Stimulated activated CD8-positive, alpha-beta memory T cell treated with anti-CD3 and anti-CD28 coated beads, Interleukin-15, amount 100 ng/mL, for 48 hours (primary cell): Measurements from ENCODE around the gene RPLP1.

ENCODE experiments used
- DNase-seq, 2 donors: peaks; one replicate each; pipeline ENCODE4 v3.0.0-alpha.2; 2020; ENCODE audit warnings: low read depth in 2 of 2

RPLP1 gene

DNA sequence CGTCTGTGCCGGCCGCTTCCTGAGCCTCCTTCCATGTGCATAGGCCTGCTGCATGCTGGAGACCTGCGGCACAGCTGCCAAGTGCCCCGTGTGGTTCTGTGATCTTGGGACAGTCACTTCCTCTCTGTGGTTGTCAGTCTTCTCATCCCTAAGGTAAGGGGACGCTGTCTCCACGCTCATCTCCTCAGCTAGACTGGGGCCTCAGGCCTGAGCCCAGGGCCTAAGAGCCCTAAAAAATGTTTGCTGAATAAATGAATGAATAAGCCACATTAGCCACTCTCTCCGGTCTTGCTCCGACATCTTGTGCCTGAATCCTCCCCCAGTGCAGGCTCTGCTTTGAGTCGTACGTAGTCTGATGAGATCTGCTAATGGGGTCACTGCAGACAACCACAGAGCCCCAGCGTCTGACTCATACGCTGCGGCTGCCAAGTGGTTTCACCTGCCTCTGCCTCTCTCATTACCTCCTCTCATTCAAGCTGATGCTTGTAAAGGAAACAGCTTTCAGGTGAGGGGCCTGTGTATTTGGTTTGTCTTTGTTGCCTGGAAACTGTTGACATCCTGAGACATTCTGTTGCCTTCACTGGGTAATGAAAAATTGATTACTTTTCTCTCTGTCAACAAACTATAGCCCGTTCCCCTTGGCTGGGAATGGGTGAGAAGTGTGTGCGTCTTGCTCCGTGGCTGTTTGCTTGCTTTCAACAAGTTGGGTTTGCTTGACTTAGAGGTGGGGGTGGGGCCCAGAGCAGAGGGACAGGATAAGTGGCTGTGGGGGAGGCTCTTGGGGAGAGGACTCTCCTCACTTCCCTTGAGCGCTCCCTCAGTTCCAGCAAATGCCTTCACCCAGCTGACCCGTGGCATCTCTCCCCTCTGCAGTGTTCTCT, 15.9 kb downstream of the RPLP1 start:
- DNase-seq = peak; percentile 73 to 79

DNA sequence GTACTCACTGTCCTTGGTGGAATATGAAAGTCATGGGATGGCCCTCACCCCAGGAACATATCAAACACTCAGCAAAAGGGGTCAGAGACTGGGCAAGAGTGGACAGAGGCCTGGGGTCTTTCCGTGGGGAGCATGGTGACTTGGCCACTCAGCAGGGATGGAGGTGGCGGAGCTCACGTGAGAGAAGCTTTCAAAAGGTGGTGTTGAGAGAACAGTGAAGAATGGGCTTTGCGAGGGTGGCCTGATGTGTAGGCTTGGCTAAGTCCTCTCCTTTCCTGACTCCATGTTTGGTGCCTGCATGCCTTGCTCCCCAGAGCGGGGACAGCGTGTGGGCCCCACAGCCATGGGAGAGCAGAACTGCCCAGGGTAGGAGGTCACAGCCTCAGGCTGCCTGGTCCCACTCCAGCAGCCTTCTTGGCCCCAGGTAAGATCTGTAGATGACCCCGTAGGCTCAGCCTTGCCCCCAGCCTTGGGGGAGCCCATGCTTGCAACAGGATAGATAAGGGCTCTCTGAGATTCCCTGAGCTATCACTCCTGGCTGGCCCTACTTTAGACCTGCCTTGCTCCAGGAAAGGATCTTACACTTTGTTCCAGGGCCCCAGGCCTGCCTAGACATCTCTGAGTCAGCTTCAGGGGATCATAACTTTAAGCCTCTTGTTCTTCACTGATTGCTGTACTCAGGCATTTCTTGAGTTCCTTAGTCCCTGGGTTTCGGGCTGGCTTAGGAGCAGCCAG, 17.0 kb downstream of the RPLP1 start:
- DNase-seq = no peak

DNA sequence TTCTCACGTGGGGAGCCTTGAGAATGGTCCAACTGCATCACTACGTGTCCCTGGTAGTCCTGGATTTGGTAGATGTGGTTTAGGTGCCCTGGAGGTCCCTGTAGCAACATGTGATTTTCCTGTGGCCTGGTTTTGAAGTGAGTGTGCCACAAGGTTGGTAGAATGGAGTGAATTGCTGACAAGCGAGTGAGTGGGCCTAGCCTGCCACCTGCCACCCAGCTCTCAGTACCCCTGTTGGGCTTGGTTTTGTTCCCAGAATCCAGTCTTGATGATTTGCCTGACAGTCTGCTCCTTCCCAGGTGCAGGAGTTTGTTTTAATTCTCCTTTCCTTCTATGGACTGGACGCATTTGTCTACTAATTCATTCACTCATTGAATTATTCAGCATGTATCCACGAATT, 19.4 kb downstream of the RPLP1 start:
- DNase-seq = no peak

DNA sequence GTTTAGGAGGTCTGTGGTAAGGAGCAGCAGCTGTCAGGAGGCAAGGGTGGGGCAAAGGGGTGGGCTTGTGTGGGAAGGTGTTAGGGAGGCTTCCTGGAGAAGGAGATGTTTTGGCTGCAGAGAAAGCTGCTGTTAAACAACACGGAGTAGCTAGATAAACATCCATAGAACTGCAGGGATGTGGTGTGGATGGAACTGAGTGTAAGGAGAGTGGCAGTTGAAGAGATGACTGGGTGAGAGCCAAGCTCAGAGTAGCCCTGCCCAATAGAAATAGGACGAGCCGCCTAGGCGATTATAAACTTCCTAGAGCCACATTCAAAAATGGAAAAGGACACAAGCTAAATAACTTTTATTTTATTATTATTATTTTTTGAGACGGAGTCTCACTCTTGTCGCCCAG, 19.9 kb downstream of the RPLP1 start:
- DNase-seq = no peak

DNA sequence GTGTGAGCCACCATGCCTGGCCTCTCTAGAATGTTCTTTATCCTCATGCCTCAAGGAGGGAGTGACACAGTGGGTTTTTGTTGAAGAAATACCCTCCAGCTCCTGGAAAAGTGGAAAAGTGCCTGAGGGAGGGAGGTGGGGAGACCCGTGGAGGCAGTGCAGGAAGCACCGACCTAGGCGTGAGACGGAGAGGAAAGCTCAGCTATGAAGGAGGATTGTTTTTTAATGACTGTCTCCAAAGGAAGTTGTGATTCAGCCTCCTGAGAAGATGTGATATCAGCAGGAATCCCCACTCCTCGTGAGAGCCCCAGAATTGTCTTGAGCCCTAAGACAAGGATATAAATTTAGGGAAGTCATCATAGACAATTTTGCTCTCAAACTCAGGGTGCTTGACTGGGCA, 21.7 kb downstream of the RPLP1 start:
- no peak for DNase-seq

DNA sequence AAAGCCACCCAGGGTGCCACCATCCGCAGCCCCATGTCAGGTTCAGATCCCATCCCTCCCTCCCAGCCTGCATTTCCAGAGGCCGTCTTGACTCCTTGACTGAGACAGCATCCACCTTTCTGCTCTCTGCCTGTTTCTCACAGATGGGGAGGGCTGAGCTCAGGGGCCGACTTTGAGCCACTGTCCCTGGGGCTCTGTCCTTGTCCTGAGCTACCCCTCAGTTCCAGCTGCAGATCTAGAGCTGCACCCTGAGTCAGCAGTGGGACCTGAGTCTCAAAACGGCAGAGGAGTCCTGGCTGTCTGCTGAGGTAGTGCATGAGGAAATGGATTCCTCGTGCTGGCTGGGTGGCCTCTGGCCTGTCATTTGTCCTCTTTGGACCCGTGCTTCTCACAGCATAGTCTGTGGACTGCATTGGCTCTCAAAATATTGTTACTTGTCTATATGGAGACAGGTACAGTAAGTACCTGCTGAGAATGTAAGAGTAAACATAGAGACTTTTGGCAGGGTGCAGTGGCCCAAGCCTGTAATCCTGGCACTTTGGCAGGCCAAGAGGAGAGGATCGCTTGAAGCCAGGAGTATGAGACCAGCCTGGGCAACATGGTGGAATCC, 22.3 kb downstream of the RPLP1 start:
- DNase-seq = no peak

DNA sequence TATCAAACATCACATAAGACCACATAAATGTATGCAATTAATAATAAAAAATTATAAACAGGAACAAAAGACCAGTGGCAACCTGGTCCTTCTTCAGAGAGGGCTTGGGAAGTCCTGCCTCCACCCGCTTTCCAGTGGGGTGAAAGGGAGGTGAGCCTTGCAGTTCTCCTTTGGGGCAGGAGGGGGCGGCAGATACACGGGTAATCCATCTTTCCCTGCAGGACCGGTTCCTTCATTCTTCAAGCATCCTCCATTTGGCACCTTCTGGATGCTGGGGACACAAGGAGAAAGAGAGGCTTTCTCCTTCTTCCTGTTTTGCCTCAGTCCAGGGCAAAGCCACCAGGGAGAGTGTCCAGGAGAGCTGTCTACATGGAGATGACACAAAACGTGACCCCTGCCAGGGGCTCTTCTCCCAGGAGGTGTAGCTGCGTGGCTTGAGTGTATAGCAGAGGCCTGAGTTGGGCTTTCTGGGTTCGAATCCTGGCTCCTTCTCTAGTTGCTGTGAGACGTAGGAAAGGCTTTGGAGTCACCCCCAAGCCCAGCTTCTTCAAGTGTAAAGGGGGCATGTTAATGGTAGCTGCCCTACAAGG, 23.2 kb downstream of the RPLP1 start:
- peak; percentile 40 to 45 for DNase-seq

DNA sequence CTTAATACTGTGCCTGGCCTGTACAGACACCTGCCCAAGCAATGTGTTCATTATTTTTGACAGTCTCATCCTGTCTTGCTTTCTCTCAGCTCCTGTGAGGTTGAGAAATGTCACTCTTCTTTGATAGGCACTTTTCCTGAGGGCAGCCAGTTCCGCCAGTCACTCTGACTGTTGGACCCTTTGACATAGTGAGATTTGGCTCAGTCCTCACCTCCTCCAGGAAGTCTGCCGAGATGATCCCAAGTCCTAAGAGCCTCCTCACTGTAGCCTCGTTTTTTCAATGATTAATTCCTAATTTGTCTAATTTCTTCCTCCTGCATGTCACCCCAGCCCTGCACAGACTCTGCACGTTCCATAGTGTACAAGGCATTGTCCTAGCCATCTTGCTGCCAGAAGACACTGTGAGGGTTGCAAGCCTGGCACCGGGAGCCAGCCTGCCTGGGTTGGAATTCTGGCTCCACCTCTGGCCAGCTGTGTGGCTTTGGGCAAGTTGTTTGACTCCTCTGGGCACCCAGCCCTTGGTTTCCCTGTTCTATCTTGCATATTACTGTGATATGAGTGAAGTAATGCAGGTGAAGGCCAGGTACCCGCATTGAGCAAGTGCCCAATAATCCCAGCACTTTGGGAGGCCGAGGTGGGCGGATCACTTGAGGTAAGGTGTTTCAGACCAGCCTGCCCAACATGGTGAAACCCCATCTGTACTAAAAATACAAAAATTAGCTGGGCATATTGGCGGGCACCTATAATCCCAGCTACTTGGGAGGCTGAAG, 24.3 kb downstream of the RPLP1 start:
- no peak for DNase-seq

DNA sequence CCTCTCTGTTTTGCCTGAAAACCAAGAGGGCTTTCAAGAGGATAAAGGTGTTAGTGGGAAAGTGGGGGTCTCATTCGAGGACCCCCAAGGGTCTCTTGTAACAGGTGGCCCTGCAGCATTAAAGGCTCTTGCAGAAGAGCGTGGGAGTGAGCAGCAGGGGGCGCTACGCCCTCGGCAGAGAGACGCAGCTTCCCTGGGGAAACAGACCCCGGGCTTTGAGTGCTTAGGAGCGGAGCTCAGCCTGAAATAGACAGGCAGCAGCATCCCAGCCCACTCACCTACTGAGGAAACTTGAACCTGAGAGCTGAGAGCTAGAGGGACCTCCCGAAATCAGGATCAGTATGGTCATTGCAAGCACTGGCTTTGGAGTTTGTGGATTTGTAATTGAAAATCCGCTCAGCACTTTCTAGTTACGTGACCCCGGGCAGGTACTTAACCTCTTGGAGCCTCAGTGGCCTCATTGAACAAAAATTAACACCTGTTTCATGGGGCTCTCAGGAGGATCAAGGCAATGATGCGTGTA, 25.7 kb downstream of the RPLP1 start:
- no peak for DNase-seq

DNA sequence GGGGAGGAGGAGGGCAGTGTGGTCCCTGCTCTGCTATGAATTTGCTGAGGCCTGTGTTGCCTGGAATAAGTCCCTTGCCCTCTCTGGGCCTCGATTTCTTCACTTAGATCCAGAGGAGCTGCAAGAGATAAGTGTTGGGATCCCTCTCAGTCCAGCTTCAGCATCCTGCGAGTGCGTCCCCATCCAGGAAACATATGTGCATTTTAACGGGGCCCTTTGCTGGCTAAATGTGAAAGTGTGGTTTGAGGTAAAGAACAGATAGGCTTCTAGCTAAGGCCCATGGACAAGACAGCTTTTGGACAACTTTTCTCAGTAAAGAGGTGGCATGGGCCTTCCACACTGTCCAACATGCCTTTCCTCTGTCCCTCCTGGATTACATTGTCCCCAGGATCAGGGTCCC, 26.5 kb downstream of the RPLP1 start:
- no peak for DNase-seq

DNA sequence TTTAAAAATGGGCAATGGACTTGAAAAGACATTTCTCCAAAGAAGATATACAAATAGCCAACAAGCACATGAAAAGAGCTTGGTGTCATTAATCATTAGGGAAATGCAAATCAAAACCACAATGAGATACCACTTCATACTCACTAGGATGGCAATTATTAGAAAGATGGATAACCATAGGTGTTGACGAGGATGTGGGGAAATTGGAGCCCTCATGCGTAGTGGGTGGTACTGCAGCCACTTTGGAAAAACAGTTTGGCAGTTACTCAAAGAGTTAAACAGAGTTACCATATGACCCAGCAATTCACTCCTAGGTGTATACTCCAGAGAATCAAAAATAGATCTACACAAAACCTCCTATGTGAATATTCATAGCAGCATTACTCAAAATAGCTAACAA, 27.4 kb downstream of the RPLP1 start:
- DNase-seq = no peak

DNA sequence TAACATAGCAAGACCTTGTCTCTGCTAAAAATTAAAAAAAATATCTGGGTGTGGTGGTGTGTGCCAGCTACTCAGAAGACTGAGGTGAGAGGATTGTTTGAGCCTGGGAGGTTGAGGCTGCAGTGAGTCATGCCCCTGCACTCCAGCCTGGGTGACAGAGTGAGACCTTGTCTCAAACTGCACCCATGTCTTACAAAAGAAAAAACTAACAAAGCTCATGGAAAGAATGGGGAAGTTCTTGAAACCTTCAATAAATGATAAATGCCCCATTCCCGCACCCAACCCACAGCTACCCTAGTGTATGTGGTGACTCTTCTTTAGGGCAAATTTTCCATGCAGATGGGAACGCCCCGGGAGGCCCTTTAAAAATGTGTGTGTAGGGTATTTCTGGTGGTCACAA, 28.3 kb downstream of the RPLP1 start:
- no peak for DNase-seq

DNA sequence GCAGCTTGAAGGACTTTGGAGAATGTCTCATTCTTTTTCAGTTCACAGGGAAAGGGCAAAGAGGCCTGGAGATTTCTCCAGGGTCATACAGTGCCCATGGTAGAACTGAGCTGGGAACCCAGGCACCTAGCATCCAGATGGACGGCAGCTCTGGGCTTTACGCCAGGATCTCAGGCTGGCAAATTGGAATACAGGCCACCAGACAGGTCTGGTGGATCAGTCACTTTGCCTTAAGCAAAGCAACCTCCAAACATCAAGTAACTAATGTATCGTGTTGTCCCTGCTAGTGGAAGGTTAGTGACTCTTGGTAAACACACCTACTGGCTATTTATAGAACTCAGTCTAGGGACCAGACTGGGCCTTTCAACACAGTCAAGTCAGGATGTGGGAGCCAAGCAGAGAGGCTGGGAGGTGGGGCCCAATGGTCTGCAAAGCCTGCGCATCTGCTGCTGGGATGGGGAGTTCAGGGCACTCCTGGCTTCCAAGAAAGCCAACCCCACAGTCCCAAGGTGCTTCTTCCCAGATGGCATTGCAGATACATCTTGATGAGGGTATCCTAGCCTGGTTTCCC, 30.2 kb downstream of the RPLP1 start:
- DNase-seq = no peak

DNA sequence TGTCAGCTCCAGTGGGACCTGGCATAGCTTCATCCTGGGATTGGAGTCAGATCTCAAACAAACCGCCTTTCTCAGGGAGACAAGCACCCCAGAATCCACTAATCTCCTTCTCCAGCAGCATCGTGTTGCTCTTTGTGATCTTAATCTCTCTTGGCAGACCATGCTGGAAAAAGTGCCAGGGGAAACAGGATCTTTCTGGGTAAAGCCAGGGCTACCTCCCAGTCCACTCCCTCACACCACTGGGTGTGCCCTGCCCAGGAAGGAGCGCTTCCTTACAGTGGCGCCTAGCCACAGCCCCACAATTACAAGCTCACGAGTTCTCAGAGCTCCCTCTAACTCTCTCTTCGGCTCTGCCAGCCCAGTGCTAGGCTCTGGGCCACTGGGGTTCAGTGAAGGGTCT, 32.2 kb downstream of the RPLP1 start:
- DNase-seq = no peak

DNA sequence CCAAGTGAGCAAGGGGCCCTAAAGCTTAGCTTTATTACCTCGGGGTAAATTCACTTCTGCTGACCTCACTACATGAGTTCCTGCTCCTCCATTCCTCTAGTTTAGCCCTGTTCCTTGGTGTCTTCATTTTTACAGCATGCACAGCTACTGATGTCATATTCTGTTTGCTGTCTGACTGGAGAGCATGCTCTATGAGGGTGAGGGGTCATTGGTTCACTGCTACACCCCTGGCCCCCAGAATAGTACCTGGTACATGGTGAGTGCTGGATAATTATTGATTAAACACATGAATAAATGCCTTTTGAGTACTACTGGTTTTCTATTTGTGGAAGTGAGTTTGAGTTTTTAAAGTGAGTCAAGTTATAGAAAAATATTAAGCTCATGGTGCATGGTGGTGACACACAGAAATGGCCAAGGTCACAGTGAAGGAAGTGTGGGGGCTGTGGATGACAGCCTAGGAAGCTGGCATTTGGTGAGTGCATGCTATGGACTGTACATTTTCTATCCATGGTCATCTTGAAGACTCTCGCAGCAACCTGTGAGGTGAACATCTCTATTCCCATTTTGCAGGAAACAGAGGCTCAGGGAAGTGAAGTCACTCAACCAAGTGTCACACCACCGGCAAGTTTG, 34.0 kb downstream of the RPLP1 start:
- DNase-seq = no peak

DNA sequence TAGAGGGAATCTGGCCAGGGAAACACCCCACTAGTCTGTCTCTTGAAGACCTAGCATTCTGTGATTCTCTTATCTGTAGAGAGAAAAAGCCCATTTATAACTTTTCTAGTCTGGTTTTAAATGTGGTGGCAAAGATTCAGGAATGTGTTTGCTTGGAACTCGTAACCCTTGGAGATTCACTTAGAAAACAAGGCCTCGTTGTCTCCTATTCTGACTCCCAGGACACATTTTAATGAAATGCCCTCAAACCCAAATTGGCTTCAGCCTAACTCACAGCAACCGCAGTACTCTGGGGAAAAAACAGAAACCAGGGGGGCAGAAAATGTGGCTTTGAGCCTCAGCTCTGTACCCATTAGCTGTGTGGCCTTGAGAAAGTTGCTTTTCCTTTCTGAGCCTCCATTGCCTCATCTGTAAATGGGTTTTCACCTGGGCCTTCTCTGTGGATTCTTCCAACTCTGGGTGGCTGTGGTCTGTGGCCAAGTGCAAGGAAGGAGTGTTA, 36.5 kb downstream of the RPLP1 start:
- DNase-seq = no peak

DNA sequence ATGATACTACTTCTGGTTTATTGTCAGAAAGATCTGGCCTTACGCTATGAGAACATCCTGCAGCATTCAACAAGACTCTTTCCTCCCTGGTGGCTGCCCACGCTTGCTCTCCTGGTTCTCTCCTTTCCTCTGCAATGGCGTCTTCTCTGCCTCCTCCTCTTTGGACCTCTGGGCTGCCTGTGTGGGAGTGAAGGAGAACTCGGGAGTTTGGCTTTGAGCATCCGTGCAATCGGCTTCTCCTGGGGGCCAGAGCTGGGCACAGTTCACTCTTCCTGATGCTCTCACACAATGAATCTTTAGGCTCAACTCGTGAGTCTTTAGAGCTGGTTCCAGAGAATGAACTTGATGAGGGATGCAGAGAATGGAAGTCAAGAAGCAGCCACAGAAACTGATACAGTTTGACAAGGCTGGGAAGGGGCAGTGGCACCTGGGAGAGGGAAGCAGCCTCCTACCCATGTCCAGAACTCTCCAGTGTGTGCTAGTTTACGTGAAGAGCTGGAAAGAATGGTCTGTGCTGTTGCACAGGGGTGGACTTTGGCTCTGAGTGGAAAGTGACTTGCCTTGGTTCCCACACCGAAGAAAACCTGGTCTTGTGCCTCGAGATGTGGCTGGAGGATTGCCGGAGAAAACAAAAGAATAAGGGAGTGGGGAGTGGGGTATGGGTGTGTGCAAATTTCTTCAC, 37.9 kb downstream of the RPLP1 start:
- DNase-seq = no peak

DNA sequence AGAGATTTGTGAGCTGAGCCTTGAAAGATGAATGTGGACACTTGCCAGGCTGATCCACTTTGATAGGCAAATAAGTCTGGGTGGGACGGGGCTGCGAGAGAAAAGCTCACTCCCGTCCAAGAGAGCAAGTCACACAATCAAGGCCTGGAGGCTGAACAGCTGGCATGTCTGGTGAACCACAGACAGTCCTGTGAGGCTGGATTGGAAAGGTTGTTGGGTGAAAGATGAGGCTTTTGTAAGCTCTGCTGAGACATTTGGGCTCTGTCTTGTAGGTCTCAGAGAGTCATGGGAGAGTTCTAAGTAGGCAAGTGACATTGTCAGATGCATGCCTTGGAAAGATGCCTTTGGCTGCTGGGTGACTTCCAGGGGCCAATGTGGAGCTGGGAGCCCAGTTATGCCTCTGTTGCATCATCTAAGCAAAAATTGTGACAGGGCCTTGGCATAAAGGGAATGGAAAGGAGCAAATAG, 38.5 kb downstream of the RPLP1 start:
- no peak for DNase-seq

DNA sequence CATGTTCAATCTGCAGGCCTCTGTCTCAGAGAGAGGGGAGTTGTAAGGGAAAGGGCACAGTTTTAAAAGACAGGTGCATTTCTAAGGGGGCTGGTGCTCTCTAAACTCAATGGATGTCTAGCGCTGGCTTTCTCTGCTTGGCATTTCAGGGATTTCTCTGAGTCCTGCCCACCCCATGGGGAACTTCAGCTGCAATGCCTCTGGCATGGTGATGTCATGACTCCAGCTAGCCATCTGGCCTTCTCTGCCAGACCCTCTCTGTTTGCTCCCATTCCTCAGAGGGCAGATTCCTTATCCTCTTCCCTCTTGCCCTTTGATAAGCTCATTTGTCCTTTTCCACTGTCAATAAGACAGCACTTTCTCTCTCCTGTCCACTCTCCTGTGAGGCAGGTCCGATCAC, 40.8 kb downstream of the RPLP1 start:
- no peak for DNase-seq

DNA sequence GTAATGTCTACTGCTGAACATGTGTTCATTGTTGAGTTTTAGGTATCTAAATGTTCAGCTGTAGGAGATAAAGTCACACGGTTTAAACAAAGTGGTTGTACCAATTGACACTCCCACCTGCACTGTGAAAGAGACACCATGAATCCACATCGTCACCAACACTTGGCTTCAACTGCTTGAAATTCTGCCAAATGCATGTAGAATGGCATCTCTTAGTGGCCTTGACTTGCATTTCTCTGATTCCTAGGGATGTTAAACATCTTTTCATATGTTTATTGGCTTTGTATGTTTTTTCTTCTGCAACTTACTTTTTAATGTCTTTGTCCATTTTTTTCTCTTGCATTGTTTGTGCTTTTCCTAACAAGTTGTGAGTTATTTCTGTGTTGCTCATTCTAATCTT, 43.4 kb downstream of the RPLP1 start:
- no peak for DNase-seq
